GM21529 (cell line): ENCODE measurements around the gene ZNF155.
A peak's percentile ranks its signal among the peaks of the same experiment; 100 is the strongest.
"Not testable (repeated sequence)": the region's sequence is repeated elsewhere in the genome, so short reads cannot be mapped to it uniquely, and the experiment has no call there.

Source experiments
- ATAC-seq: cut with Tn5 transposase; IDR thresholded peaks from one replicate; pipeline ENCODE4 v1.9.1; 2021; ENCODE audit not compliant: unreplicated experiment

Gene ZNF155

GRCh38 chr19:43983912-43984686 is at the start of gene ZNF155:
Gene ZNF155, plus strand, starts transcription at chr19:43984188. Its CDS starts 4,356 bp downstream, at chr19:43988544.
- peak; percentile 74 for ATAC-seq

- ATAC-seq = peak; percentile 91
These were observed 48.8 kb upstream of the ZNF155 start, which contains the start of gene ZNF45 for GRCh38 chr19:43934985-43935708. Gene ZNF45, minus strand, starts transcription at chr19:43935282. Its CDS starts 13,097 bp downstream, at chr19:43922185.

GRCh38 chr19:43936188-43936587 is 47.8 kb upstream of the ZNF155 start:
- ATAC-seq = no peak

- ATAC-seq = no peak
These were observed 44.3 kb upstream of the ZNF155 start for GRCh38 chr19:43939557-43940260.

GRCh38 chr19:43940719-43941118 is 43.3 kb upstream of the ZNF155 start:
- no peak for ATAC-seq

- no peak for ATAC-seq
These were observed 42.8 kb upstream of the ZNF155 start for GRCh38 chr19:43941209-43941608.

- ATAC-seq = not testable (repeated sequence)
These were observed 36.6 kb upstream of the ZNF155 start for GRCh38 chr19:43947412-43947811.

- not testable (repeated sequence) for ATAC-seq
These were observed 34.2 kb upstream of the ZNF155 start for GRCh38 chr19:43949803-43950202.

- ATAC-seq = peak; percentile 84
These were observed 32.9 kb upstream of the ZNF155 start, which contains the start of gene ZNF221 for GRCh38 chr19:43950834-43951645. Gene ZNF221, plus strand, starts transcription at chr19:43951228. Its CDS starts 11,499 bp downstream, at chr19:43962727.

GRCh38 chr19:43956827-43957226 is 27.2 kb upstream of the ZNF155 start:
- ATAC-seq = no peak

GRCh38 chr19:43957891-43958290 is 26.1 kb upstream of the ZNF155 start:
- ATAC-seq = no peak

GRCh38 chr19:43960411-43960810 is 23.6 kb upstream of the ZNF155 start:
- ATAC-seq = no peak

GRCh38 chr19:43966079-43966694 is 17.8 kb upstream of the ZNF155 start:
- ATAC-seq = no peak

GRCh38 chr19:43976732-43977131 is 7.3 kb upstream of the ZNF155 start:
- no peak for ATAC-seq

GRCh38 chr19:43983544-43983911 is 460 bp upstream of the ZNF155 start:
- no peak for ATAC-seq

- ATAC-seq = peak; percentile 24
These were observed 656 bp downstream of the ZNF155 start for GRCh38 chr19:43984687-43985000.

GRCh38 chr19:43997631-43998290 is 13.8 kb downstream of the ZNF155 start:
- no peak for ATAC-seq

GRCh38 chr19:44002212-44002565 is 18.2 kb downstream of the ZNF155 start:
- ATAC-seq = no peak

GRCh38 chr19:44002566-44003460 is 18.8 kb downstream of the ZNF155 start, which contains the start of gene ZNF230:
Gene ZNF230, plus strand, starts transcription at chr19:44002957. Its CDS starts 4,122 bp downstream, at chr19:44007079.
- peak; percentile 89 for ATAC-seq
